Measurements from ENCODE around the gene SLCO3A1. TPM values are rescaled to one million over a fixed set of nuclear protein-coding genes. Genes with fewer than 3 reads are reported as not detected.

The SLCO3A1 gene
- total and polyA plus RNA-seq, 10 donors = 7.5 to 79.5 (median 40.7) TPM

DNA sequence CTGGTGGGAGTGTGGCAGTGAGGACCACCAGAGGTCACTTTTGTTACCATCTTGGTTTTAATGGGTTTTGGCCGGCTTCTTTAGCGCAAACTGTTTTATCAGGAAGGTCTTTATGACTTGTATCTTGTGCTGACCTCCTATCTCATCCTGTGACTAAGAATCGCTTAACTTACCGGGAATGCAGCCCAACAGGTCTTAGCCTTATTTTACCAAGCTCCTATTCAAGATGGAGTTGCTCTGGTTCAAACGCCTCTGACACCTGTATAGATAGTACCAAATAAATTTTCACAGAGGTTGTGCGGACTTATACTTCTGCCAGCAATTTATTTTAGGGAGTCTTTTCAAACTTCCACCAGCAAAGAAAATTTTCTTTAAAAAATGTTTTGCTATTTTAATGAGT, 13.6 kb upstream of the SLCO3A1 start:
- no peaks in the 10 kb centered on the region for H3K4me1 ChIP-seq
- no peaks in the 10 kb centered on the region for H3K36me3 ChIP-seq
- intact Hi-C loops (cut with DNase I; ENCODE audit: low total_unique reads) = no loop called here
- TF ChIP-seq POLR2AphosphoS5 (IDR thresholded peaks at IDR 0.05) = no peak
- TF ChIP-seq POLR2A (IDR thresholded peaks at IDR 0.05) = no peak
- no peak for TF ChIP-seq CTCF (IDR thresholded peaks at IDR 0.05 in 8 of 11, conservative IDR thresholded peaks at IDR 0.05 in 3 of 11)
- peaks cover 0 to 9% (median 3%) of the 10 kb centered on the region in 8 donors for H3K9me3 ChIP-seq
- DNase-seq = no peak
- H3K27me3 ChIP-seq (replicated peaks in 1 of 7) = peaks cover 0 to 19% (median 0%) of the 10 kb centered on the region in 7 donors
- 81 to 92% (median 90%) methylated on average over 6 of the region's 6 CpGs for WGBS, 5 donors
- H3K4me3 ChIP-seq = no peak overlapping the region
- H3K27ac ChIP-seq = no peak overlapping the region

DNA sequence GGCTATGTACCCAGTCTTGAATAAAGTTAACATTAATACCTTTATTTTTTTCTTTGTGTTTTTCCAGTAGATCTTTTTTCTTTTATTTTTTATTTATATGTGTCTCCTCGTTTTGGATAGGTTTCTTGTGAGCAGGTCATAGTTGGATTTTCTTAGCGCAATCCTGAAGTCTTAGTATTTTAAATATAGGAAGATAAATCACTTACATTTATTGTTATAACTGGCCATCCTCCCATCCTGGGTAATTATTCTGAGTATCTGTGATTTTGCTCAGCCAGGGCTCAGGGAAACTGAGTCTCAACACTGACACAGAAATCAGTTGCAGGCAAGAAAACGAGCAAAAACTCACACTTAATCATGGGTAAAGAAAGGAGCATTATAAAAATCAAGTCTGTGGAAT, 11.6 kb upstream of the SLCO3A1 start:
- H3K9me3 ChIP-seq = peaks cover 0 to 9% (median 3%) of the 10 kb centered on the region in 8 donors
- no peak for TF ChIP-seq POLR2A (IDR thresholded peaks at IDR 0.05)
- no peak for TF ChIP-seq POLR2AphosphoS5 (IDR thresholded peaks at IDR 0.05)
- TF ChIP-seq CTCF (IDR thresholded peaks at IDR 0.05 in 8 of 11, conservative IDR thresholded peaks at IDR 0.05 in 3 of 11) = no peak
- intact Hi-C loops (cut with DNase I; ENCODE audit: low total_unique reads) = no loop called here
- WGBS, 5 donors = 74 to 84% (median 83%) methylated on average over 3 of the region's 3 CpGs
- no peak overlapping the region for H3K27ac ChIP-seq
- H3K4me1 ChIP-seq = no peaks in the 10 kb centered on the region
- peaks cover 0 to 31% (median 0%) of the 10 kb centered on the region in 7 donors for H3K27me3 ChIP-seq (replicated peaks in 1 of 7)
- DNase-seq = no peak
- no peak overlapping the region for H3K4me3 ChIP-seq
- H3K36me3 ChIP-seq = no peaks in the 10 kb centered on the region

GRCh38 chr15:91844341-91844740, 9.2 kb upstream of the SLCO3A1 start:
- Histone ChIP-seq H3K36me3 (no peaks in the 10 kb centered on the region), H3K4me1 (peaks cover 0 to 3% (median 0%) of the 10 kb centered on the region in 6 donors), H3K4me3 (no peak overlapping the region), H3K9me3 (peaks cover 0 to 9% (median 3%) of the 10 kb centered on the region in 8 donors), H3K27ac (no peak overlapping the region), H3K27me3 (replicated peaks in 1 of 7) (peaks cover 0 to 50% (median 0%) of the 10 kb centered on the region in 7 donors)
- no peak for DNase-seq
- intact Hi-C loops (cut with DNase I; ENCODE audit: low total_unique reads) = no loop called here
- no peak for TF ChIP-seq POLR2AphosphoS5 (IDR thresholded peaks at IDR 0.05)
- no peak for TF ChIP-seq POLR2A (IDR thresholded peaks at IDR 0.05)
- no peak for TF ChIP-seq CTCF (IDR thresholded peaks at IDR 0.05 in 8 of 11, conservative IDR thresholded peaks at IDR 0.05 in 3 of 11)
- WGBS, 5 donors = 89 to 96% (median 94%) methylated on average over 3 of the region's 3 CpGs

- no peak for TF ChIP-seq POLR2AphosphoS5 (IDR thresholded peaks at IDR 0.05)
- no peak for TF ChIP-seq CTCF (IDR thresholded peaks at IDR 0.05 in 8 of 11, conservative IDR thresholded peaks at IDR 0.05 in 3 of 11)
- no peak for TF ChIP-seq POLR2A (IDR thresholded peaks at IDR 0.05)
- peaks cover 0 to 9% (median 3%) of the 10 kb centered on the region in 8 donors for H3K9me3 ChIP-seq
- no peak overlapping the region for H3K27ac ChIP-seq
- no peak for DNase-seq
- peaks cover 0 to 9% (median 0%) of the 10 kb centered on the region in 6 donors for H3K4me1 ChIP-seq
- 84 to 93% (median 86%) methylated on average over 5 of the region's 5 CpGs for WGBS, 5 donors
- no peak overlapping the region for H3K4me3 ChIP-seq
- intact Hi-C loops (cut with DNase I; ENCODE audit: low total_unique reads) = no loop called here
- H3K36me3 ChIP-seq = no peaks in the 10 kb centered on the region
- H3K27me3 ChIP-seq (replicated peaks in 1 of 7) = peaks cover 0 to 56% (median 0%) of the 10 kb centered on the region in 7 donors
Observed at GRCh38 chr15:91844928-91845327, 8.6 kb upstream of the SLCO3A1 start.
